HG03025 (cell line): Measurements from ENCODE around the gene FMO4.
"Not testable (repeated sequence)": the region's sequence is repeated elsewhere in the genome, so short reads cannot be mapped to it uniquely, and the experiment has no call there.

ENCODE experiments used
- ATAC-seq: cut with Tn5 transposase; IDR thresholded peaks from one replicate; pipeline ENCODE4 v1.9.1; 2021; ENCODE audit warnings: mild to moderate bottlenecking, moderate library complexity; ENCODE audit not compliant: unreplicated experiment, low FRiP score

The FMO4 gene

GRCh38 chr1:171329251-171329650 lies 15.3 kb downstream of the FMO4 start:
- no peak for ATAC-seq

DNA sequence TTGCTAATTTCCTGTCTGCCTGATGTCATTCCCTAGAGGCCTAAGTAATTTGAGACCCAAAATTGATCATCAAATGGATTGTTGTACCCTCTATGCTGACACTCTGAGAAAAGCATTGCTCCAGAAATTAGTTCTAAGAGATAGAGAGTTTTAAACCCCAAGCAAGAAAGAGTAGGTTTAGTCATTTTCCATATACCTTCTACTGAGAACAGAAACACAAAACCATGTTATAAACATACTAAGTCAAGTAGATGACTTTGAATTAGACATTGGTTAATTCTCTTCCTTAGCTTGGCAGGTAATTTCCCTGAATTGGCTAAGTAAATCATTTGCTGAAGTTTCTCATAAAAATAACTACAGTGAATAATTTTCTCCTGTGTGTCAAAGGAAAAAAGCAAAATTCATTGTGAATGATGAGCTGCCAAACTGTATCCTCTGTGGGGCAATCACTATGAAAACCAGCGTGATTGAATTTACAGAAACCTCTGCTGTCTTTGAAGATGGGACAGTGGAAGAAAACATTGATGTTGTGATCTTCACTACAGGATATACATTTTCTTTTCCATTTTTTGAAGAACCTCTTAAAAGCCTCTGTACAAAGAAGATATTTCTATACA lies 20.1 kb downstream of the FMO4 start:
- no peak for ATAC-seq

- no peak for ATAC-seq
Measured at GRCh38 chr1:171335964-171336363, 22.0 kb downstream of the FMO4 start.

DNA sequence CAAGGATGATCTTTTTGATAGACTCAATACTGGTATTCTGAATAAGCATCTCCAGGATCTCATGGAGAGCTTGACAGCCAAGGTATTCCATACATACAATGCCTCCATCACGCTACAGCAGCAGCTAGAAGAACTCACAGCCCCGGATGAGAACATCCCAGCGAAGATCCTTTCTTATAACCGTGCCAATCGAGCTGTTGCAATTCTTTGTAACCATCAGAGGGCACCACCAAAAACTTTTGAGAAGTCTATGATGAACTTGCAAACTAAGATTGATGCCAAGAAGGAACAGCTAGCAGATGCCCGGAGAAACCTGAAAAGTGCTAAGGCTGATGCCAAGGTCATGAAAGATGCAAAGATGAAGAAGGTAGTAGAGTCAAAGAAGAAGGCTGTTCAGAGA lies 25.4 kb downstream of the FMO4 start:
- not testable (repeated sequence) for ATAC-seq

DNA sequence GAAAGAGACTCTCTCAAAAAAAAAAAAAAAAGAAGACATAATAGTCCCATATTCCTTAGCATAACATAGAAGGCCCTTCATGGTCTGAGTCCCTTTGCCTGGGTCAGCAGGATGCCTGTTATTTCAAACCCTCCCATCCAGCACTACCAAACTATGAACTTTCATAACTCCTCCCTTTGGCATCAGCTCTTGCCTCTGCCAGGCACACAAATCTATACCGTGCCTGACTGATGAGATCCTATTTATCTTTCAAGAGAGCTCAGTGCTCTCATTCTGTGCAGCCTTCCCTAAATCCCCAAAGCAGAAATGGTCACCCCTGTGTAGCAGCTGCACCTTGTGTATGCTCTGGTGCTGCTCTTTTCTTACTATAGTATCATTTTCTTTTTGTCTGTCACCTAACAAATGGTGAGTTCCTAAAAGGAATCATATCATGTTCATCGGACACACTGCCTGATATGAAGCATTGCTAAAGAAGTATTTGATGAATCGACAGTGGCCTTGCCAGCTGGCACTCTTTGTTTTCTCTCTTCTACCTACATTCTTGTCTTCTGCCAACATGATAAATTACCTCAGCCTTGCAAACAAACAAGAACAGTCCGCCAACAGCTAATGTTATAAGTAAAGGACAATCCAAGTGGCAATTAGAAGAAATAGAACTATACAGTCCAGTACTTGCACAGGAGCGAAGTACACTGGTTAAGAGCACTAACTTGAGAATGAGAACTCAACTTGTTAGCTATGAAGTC lies 29.9 kb downstream of the FMO4 start:
- no peak for ATAC-seq

GRCh38 chr1:171344473-171344820 lies 30.5 kb downstream of the FMO4 start:
- no peak for ATAC-seq

- ATAC-seq = no peak
Measured at GRCh38 chr1:171345536-171345935, 31.6 kb downstream of the FMO4 start.

GRCh38 chr1:171346881-171347280 lies 32.9 kb downstream of the FMO4 start:
- no peak for ATAC-seq

- ATAC-seq = no peak
Measured at GRCh38 chr1:171350594-171350993, 36.6 kb downstream of the FMO4 start.

GRCh38 chr1:171351961-171352360 lies 38.0 kb downstream of the FMO4 start:
- ATAC-seq = no peak

- ATAC-seq = no peak
Measured at GRCh38 chr1:171352554-171352953, 38.6 kb downstream of the FMO4 start.

DNA sequence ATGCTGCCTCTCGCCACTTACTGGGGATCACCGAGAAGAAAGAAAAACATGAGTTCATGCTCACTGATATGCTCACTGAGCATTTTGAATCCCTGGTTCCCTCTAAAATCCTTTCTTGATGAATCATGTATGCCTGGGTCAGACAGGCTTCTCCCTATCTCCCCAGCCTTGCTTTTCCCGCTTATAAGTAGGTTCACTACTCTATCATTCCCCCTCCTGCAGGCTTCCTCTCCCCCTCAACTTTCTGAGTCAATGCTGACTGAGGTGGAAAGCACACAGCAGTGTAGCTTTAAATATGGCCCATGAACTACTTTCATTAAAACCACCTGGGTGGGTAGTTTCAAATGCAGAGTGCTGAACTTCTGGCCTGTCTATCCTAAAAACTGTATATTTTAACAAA lies 41.7 kb downstream of the FMO4 start:
- no peak for ATAC-seq

GRCh38 chr1:171357179-171357578 lies 43.2 kb downstream of the FMO4 start:
- no peak for ATAC-seq

DNA sequence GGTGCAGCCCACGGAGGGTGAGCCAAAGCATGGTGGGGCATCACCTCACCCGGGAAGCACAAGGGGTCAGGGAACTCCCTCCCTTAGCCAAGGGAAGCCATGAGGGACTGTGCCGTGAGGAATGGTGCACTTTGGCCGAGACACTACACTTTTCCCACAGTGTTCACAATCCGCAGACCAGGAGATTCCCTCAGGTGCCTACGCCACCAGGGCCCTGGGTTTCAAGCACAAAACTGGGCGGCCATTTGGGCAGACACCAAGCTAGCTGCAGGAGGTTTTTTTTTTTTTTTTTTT lies 45.3 kb downstream of the FMO4 start:
- not testable (repeated sequence) for ATAC-seq

DNA sequence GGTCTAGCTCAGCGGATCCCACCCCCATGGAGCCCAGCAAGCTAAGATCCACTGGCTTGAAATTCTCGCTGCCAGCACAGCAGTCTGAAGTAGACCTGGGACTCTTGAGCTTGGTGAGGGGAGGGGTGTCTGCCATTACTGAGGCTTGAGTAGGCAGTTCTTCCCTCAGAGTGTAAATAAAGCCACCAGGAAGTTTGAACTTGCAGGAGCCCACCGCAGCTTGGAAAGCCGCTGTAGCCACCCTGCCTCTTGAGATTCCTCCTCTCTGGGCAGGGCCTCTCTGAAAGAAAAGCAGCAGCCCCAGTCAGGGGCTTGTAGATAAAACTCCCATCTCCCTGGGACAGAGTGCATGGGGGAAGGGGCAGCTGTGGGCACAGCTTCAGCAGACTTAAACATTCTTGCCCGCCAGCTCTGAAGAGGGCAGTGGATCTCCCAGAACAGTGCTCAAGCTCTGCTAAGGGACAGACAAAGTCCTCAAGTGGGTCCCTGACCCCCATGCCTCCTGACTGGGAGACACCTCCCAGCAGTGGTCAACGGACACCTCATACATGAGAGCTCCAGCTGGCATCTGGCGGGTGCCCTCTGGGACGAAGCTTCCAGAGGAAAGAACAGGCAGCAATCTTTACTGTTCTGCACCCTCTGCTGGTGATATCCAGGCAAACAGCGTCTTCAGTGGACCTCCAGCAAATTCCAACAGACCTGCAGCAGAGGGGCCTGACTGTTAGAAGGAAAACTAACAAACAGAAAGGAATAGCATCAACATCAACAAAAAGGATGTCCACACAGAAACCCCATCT lies 45.9 kb downstream of the FMO4 start:
- ATAC-seq = not testable (repeated sequence)

DNA sequence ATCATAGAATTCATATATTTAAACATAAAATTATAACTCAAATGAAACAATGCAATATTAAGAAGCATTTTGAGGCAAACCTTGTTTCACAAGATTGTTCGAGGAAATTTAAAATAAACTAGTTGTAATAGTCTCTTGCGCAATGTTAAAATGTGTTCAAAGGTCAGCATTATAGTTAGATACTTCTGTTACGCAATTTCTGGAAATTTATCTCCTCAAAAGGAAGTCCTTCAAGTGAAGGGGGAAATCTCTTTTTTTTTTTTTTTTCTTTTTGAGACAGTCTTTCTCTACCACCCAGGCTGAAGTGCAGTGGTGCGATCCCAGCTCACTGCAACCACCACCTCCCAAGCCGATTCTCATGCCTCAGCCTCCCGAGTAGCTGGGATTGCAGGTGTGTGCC lies 52.1 kb downstream of the FMO4 start:
- ATAC-seq = no peak

DNA sequence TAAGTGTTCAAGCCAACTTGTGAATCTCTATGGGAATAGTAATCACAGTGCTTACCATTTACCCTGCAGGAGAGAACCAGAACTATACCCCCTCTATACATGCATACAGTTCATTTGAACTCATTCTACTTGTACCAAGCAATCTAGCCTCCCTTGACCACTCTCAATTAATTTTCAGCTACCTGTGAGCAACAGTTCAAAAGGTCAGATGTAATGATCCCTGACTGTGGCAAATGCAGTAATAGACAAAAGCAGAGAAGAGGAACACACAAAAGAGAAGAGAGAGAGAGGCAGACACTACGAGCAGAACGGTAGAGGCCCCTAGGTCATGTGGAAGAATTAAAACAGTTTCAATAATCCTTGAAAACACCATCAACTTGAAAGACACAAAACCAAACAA lies 52.8 kb downstream of the FMO4 start:
- no peak for ATAC-seq

DNA sequence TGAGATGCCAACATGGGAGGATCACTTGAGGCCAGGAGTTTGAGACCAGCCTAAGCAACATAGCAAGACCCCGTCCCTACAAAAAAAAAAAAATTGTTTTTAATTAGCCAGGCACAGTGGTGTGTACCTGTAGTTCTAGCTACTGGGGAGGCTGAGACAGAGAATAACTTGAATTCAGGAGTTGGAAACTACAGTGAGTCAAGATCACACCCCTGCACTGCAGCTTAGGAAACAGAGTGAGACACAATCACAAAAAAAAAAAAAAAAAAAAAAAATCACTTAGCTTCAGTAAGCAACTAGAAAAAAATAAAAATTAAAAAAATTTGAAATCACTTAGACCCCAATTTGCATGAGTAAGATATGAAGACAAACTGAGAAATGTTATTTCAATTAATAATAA lies 53.5 kb downstream of the FMO4 start:
- no peak for ATAC-seq

DNA sequence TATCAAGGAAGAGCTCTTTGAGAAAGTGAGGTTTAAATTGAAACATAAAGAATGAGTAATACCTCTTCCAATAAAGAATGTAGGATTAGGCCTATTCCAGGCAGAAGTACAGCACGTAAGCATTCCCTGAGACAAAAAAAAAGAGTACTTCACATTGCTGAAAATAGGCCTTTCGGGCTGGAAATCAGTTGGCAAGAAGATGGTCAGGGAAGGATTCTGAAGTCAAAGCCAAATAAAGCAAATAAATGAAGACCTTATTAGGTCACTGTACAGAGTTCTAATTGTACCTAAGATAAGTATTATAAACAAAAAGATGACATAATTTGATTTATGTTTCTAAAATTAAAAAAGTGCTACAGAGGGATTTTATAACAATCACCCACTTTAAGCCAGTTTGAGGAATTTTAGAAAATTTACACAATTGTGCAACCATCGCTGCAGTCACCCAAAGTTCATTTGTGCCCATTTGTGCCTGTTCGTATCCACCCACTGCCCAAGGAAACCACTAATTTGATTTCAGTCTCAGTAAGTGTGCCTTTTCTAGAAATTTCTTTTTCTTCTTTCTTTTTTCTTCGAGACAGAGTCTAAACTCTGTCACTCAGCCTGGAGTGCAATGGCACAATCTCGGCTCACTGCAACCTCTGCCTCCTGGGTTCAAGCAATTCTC lies 58.6 kb downstream of the FMO4 start:
- no peak for ATAC-seq

DNA sequence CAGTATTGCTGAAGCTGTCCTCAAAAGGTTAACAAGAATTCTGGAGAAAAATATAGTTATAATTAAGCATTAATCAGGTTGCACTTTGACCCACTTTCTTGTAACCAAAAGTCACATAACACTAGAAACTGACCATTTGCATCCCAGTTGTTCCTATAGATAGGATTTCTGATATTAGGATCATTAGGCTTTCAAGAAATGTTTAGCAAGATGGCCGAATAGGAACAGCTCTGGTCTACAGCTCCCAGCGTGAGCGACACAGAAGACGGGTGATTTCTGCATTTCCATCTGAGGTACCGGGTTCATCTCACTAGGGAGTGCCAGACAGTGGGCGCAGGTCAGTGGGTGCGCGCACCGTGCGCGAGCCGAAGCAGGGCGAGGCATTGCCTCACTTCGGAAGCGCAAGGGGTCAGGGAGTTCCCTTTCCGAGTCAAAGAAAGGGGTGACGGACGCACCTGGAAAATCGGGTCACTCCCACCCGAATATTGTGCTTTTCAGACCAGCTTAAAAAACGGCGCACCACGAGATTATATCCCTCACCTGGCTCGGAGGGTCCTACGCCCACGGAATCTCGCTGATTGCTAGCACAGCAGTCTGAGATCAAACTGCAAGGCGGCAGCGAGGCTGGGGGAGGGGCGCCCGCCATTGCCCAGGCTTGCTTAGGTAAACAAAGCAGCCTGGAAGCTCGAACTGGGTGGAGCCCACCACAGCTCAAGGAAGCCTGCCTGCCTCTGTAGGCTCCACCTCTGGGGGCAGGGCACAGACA lies 59.6 kb downstream of the FMO4 start:
- not testable (repeated sequence) for ATAC-seq

- no peak for ATAC-seq
Measured at GRCh38 chr1:171379846-171380245, 65.9 kb downstream of the FMO4 start.
